ENCODE measurements around the gene BPTF. TPM values are rescaled to one million over a fixed set of nuclear protein-coding genes. Genes with fewer than 3 reads are reported as not detected.
"Not testable (repeated sequence)": the region's sequence is repeated elsewhere in the genome, so short reads cannot be mapped to it uniquely, and the experiment has no call there.

BPTF gene
- total RNA-seq, 2 experiments from 2014 or later: 69.7 to 77.0 TPM

- Mint-ChIP-seq H3K4me1 (no peaks in the 10 kb centered on the region), H3K36me3 (peaks cover 2% of the 10 kb centered on the region), H3K9me3 (no peaks in the 10 kb centered on the region), H3K4me3 (no peak overlapping the region), H3K27ac (no peak overlapping the region), H3K27me3 (no peaks in the 10 kb centered on the region)
- no peak for DNase-seq
Observed at GRCh38 chr17:67950945-67951344, 125.6 kb downstream of the BPTF start.

GRCh38 chr17:67959510-67959909, 134.2 kb downstream of the BPTF start:
- peak overlapping the region; percentile 52 for H3K27ac Mint-ChIP-seq
- no peaks in the 10 kb centered on the region for H3K9me3 Mint-ChIP-seq
- no peak overlapping the region for H3K4me3 Mint-ChIP-seq
- peaks cover 7% of the 10 kb centered on the region for H3K36me3 Mint-ChIP-seq
- H3K27me3 Mint-ChIP-seq: no peaks in the 10 kb centered on the region
- peaks cover 3% of the 10 kb centered on the region for H3K4me1 Mint-ChIP-seq
- no peak for DNase-seq

- H3K27ac Mint-ChIP-seq, DNase-seq, H3K9me3 Mint-ChIP-seq, H3K27me3 Mint-ChIP-seq, H3K4me3 Mint-ChIP-seq, H3K4me1 Mint-ChIP-seq, H3K36me3 Mint-ChIP-seq: not testable (repeated sequence)
Observed at GRCh38 chr17:67960276-67960675, 135.0 kb downstream of the BPTF start.

- not testable (repeated sequence) for H3K27me3 Mint-ChIP-seq, H3K9me3 Mint-ChIP-seq, DNase-seq, H3K36me3 Mint-ChIP-seq, H3K4me3 Mint-ChIP-seq, H3K27ac Mint-ChIP-seq, H3K4me1 Mint-ChIP-seq
Observed at GRCh38 chr17:67962156-67962555, 136.9 kb downstream of the BPTF start.

GRCh38 chr17:67963145-67963572, 137.9 kb downstream of the BPTF start:
- H3K27ac Mint-ChIP-seq: peak overlapping the region; percentile 68
- peak; percentile 50 for DNase-seq
- H3K9me3 Mint-ChIP-seq, H3K27me3 Mint-ChIP-seq, H3K36me3 Mint-ChIP-seq, H3K4me3 Mint-ChIP-seq, H3K4me1 Mint-ChIP-seq: not testable (repeated sequence)

- no peak overlapping the region for H3K4me3 Mint-ChIP-seq
- no peaks in the 10 kb centered on the region for H3K9me3 Mint-ChIP-seq
- no peak for DNase-seq
- peak overlapping the region; percentile 42 for H3K27ac Mint-ChIP-seq
- H3K36me3 Mint-ChIP-seq: peaks cover 6% of the 10 kb centered on the region
- no peaks in the 10 kb centered on the region for H3K27me3 Mint-ChIP-seq
- no peaks in the 10 kb centered on the region for H3K4me1 Mint-ChIP-seq
Observed at GRCh38 chr17:67970783-67971182, 145.5 kb downstream of the BPTF start.

- no peak for DNase-seq
- Mint-ChIP-seq H3K4me3 (no peak overlapping the region), H3K27me3 (no peaks in the 10 kb centered on the region), H3K36me3 (peaks cover 4% of the 10 kb centered on the region), H3K4me1 (peaks cover 3% of the 10 kb centered on the region), H3K9me3 (no peaks in the 10 kb centered on the region), H3K27ac (no peak overlapping the region)
Observed at GRCh38 chr17:67974185-67974584, 148.9 kb downstream of the BPTF start.

GRCh38 chr17:67974598-67975066, 149.3 kb downstream of the BPTF start:
- no peak for DNase-seq
- no peak overlapping the region for H3K4me3 Mint-ChIP-seq
- H3K9me3 Mint-ChIP-seq: no peaks in the 10 kb centered on the region
- H3K36me3 Mint-ChIP-seq: peaks cover 4% of the 10 kb centered on the region
- H3K27me3 Mint-ChIP-seq: no peaks in the 10 kb centered on the region
- peaks cover 3% of the 10 kb centered on the region for H3K4me1 Mint-ChIP-seq
- H3K27ac Mint-ChIP-seq: no peak overlapping the region

GRCh38 chr17:67976306-67976705, 151.0 kb downstream of the BPTF start:
- H3K9me3 Mint-ChIP-seq, H3K27me3 Mint-ChIP-seq, H3K4me3 Mint-ChIP-seq, H3K27ac Mint-ChIP-seq, H3K4me1 Mint-ChIP-seq, DNase-seq, H3K36me3 Mint-ChIP-seq: not testable (repeated sequence)

- Mint-ChIP-seq H3K27ac (no peak overlapping the region), H3K36me3 (peaks cover 2% of the 10 kb centered on the region)
Observed at GRCh38 chr17:67980456-67980855, 155.2 kb downstream of the BPTF start.

GRCh38 chr17:67980883-67981282, 155.6 kb downstream of the BPTF start:
- H3K4me3 Mint-ChIP-seq, DNase-seq, H3K27me3 Mint-ChIP-seq, H3K27ac Mint-ChIP-seq, H3K4me1 Mint-ChIP-seq, H3K36me3 Mint-ChIP-seq, H3K9me3 Mint-ChIP-seq: not testable (repeated sequence)

More at GRCh38 chr17:67980456-67980855, 155.2 kb downstream of the BPTF start:
- H3K9me3 Mint-ChIP-seq: no peaks in the 10 kb centered on the region
- H3K4me3 Mint-ChIP-seq: no peak overlapping the region
- no peak for DNase-seq
- no peaks in the 10 kb centered on the region for H3K27me3 Mint-ChIP-seq
- peaks cover 3% of the 10 kb centered on the region for H3K4me1 Mint-ChIP-seq

GRCh38 chr17:67982034-67982640, 156.8 kb downstream of the BPTF start:
- Mint-ChIP-seq H3K4me3 (no peak overlapping the region), H3K4me1 (peaks cover 3% of the 10 kb centered on the region), H3K27ac (no peak overlapping the region), H3K36me3 (peaks cover 2% of the 10 kb centered on the region), H3K27me3 (no peaks in the 10 kb centered on the region), H3K9me3 (no peaks in the 10 kb centered on the region)
- DNase-seq: no peak

GRCh38 chr17:67982686-67983382, 157.5 kb downstream of the BPTF start:
- no peak for DNase-seq
- no peaks in the 10 kb centered on the region for H3K27me3 Mint-ChIP-seq
- H3K27ac Mint-ChIP-seq: peak overlapping the region; percentile 42
- H3K4me1 Mint-ChIP-seq: peaks cover 3% of the 10 kb centered on the region
- peaks cover 2% of the 10 kb centered on the region for H3K36me3 Mint-ChIP-seq
- no peaks in the 10 kb centered on the region for H3K9me3 Mint-ChIP-seq
- H3K4me3 Mint-ChIP-seq: no peak overlapping the region

- Mint-ChIP-seq H3K36me3 (peaks cover 2% of the 10 kb centered on the region), H3K4me3 (no peak overlapping the region), H3K9me3 (no peaks in the 10 kb centered on the region), H3K27ac (peak overlapping the region; percentile 42), H3K4me1 (peaks cover 2% of the 10 kb centered on the region), H3K27me3 (no peaks in the 10 kb centered on the region)
- no peak for DNase-seq
Observed at GRCh38 chr17:67983383-67983688, 158.0 kb downstream of the BPTF start.

GRCh38 chr17:67990909-67991308, 165.6 kb downstream of the BPTF start:
- Mint-ChIP-seq H3K9me3 (no peaks in the 10 kb centered on the region), H3K27me3 (peaks cover 14% of the 10 kb centered on the region), H3K4me3 (no peak overlapping the region), H3K27ac (no peak overlapping the region), H3K4me1 (peaks cover 22% of the 10 kb centered on the region), H3K36me3 (peaks cover 4% of the 10 kb centered on the region)
- no peak for DNase-seq

- Mint-ChIP-seq H3K9me3 (no peaks in the 10 kb centered on the region), H3K27ac (peak overlapping the region; percentile 86), H3K27me3 (peaks cover 30% of the 10 kb centered on the region), H3K4me3 (peak overlapping the region; percentile 93), H3K4me1 (peaks cover 31% of the 10 kb centered on the region), H3K36me3 (peaks cover 4% of the 10 kb centered on the region)
- DNase-seq: no peak
Observed at GRCh38 chr17:67992548-67993152, 167.3 kb downstream of the BPTF start.

Measured in activated naive CD8-positive, alpha-beta T cell treated with anti-CD3 and anti-CD28 coated beads for 36 hours (primary cell).